NCI-H1417 treated with DMSO at 0.1 percent for 48 hours (cell line): ENCODE data around the gene CCDC38.

Experiments
- DNase-seq: peaks from one replicate; lab custom pipeline; 2025; lab: John Stamatoyannopoulos, UW

Gene CCDC38

DNA sequence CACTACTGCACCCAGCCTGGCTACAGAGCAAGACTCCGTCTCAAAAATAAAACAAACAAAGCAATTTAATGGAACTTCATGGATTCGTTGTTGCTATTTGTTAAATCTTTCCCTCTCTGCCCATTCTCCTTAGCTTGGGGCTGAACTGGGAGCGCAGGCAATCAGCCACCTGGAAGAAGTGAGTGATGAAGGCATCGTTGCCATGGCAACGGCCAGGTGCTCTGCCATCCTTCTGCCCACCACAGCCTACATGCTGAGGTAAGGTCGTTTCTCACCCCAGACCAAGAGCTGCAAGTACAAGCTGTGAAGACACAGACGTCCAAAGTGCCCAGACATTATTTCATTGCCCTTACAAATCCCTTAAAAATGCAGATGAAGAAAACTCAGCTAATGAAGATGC, 19.8 kb upstream of the CCDC38 start:
- DNase-seq: no peak

DNA sequence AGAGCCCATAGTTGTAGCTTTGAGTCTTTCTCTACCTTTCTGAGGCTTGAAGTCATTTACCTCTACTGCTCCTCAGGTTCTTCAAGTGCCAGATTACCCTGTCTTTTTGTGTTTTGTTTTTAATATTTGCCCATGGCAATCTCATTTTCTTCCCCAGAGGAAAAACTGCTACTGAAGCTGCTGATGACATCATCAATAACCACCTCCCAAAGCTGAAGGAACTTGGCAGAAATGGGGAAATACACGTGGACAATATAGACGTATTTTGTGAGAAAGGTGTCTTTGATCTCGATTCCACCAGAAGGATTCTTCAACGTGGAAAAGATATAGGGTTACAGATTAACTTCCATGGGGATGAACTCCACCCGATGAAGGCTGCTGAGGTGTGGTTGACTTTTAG, 17.8 kb upstream of the CCDC38 start:
- DNase-seq: no peak

DNA sequence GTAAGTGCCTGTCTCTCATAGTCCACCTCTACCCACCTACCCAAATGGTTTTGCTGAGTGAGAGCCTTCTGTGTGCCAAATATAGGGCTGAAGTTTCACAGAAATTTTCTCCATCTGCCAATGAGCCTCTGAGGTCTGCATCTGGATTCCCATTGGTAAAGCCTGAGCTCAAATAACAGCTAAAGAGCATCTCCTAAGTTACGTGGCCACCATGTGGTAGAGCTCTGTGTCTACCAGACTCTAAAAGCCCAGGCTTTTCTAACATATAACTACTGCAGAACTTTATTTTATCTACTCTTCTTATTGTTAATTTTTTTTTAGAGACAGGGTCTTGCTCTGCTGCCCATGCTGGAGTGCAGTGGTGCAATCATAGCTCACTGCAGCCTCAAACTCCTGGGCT, 16.7 kb upstream of the CCDC38 start:
- no peak for DNase-seq

DNA sequence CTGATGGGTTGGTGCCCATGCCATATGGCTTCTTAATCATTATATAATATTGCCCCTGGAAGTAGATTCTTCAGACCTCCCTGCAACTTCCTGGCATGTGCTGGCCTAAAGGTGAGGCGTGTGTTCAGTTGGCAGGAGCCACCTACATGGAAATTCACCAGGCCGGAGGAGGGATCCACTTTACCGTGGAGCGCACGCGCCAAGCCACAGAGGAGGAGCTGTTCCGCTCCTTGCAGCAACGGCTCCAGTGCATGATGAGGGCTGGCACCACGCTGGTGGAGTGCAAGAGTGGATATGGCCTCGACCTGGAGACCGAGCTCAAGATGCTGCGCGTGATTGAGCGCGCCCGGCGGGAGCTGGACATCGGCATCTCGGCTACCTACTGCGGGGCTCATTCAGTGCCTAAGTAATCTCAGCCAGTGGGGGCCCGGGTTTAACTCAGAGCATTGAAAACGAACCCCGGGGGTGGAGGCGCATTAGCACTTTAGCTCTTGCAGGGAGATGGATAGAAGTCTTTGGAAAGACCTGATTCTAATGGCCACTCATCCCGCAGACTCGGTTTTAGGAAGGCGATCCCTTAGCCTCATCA, 14.2 kb upstream of the CCDC38 start:
- DNase-seq: no peak

DNA sequence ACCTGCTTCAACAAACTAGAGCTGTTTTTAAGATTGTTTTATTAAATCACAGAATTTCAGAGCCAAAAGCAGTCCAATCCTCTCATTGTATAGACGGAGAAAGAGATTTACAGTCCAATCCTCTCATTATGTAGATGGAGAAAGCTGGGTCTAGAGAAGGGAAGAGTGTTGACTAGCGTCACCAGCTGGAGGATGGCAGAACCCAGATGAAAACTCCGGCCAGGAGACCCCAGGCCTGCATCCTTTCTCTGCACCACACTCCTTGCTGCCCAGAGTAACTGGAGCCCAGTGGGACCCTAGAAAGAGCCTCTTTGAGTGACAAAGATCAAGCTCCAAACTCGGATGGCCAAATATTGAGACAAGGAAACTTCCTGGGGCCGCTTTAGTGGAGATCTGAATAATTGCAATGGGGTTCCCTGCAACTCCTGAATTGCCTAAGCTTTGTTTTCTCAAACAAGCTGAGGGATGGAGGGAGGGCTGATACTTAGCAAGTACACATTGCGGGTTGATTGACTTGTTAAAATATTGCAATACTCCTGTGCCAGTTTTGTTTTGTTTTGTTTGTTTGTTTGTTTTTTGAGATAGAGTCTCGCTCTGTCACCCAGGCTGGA, 13.2 kb upstream of the CCDC38 start:
- no peak for DNase-seq

DNA sequence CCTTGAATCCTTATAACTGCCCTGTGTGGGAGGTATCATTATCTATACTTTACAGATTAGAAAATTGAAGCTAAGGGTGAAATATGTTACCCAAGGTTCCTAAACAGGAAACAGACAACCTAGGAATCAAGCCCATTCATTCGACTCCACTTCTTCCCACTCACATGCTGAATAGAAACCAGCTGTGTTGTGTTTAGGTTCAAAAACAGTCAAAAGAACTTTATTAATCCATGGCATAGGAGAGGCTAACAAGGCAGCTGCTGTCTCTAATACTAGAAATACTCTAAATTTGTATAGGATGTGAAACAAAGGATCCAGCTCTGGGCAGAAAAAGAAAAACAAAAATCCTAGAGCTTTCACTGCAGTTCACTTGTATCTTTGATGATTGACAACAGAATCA, 10.6 kb upstream of the CCDC38 start:
- DNase-seq: no peak

DNA sequence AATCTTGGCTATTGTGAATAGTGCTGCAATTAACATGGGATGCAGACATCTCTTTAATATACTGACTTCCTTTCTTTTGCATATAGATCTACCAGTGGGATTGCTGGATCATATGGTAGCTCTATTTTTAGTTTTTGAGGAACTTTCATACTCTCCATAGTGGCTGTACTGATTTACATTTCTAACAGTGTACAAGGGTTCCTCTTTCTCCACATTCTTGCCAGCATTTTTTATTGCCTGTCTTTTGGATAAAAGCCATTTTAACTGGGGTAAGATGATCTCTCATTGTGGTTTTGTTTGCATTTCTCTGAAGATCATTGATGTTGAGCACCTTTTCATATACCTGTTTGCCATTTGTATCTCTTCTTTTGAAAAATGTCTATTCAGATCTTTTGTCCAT, 9.1 kb upstream of the CCDC38 start:
- DNase-seq: no peak

DNA sequence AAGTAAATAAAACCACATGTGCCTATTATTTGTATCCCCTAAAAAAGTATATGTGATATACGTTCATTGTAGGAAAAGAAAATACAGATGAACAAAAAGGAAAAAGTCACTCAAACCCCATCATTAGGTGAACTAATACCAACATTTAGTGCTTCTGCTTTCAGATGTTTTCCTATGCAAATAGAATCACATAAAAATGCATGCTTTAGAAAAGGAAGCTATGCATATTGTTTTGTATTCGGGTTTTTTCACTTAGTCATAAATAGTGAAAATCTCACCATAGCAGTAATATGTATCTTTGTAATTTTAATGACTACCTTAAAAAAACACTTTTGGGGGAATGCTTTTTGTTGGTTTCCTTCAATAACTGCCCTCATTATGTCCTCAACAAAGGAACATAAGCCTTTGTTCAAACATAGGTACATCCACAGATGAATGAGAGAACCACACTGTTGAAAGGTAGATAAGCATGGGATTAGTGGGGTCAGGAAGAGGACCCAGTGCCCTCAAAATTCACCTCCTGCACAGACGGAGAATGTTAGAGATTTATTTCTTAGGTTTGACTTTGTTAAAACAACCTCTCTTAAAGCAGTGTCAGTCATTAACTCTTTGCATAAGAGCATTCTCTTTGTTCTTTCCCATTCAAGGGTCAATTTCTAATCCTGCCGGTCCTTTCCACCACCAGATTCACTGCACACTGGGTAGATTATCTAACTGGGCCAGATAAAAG, 7.2 kb upstream of the CCDC38 start:
- no peak for DNase-seq

DNA sequence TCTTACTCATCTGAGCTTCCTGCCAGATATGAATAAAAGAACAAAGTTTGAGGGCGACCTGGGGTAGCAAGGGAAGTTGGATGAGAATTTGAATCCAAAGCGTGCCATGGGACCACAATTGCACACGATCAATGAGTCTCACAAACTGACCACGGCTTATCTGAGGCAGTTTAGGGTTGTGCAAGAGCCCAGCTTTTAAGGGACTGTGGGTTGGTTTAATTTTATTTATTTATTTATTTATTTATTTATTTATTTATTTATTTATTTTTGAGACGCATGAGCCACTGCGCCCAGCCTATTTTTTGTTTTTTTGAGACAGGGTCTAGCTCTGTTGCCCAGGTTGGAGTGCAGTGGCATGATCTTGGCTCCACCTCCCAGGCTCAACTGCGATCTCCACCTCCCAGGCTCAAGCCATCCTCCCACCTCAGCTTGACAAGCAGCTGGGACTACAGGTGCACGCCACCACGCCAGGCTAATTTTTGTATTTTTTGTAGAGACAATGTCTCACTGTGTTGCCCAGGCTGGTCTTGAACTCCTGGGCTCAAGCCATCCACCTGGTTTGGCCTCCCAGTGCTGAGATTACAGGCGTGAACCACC, 1.8 kb upstream of the CCDC38 start:
- DNase-seq: no peak

DNA sequence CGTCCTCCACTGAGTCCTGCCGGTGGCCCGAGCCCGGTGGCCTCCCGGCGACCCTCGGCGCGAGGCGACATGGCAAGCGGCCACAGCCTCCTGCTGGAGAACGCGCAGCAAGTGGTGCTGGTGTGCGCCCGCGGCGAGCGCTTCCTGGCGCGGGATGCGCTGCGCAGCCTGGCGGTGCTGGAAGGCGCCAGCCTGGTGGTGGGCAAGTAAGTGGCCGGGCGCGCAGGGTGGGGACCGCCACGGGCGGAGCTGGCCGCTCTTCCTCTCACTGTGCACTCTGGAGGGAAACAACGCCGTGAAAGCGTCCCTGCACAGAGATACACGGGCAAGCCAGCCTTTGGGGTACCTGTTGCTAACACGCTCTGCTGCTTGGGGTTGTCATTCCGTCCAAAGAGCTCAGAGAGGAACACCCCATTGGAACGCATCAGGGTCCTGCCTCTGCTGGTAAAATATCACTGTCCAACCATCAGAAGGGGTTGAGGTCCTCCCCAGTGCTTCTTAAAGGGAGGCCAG, 972 bp upstream of the CCDC38 start, which contains the start of gene AMDHD1:
AMDHD1 (plus strand) TSS at position 2 of the 513 bp plus-strand sequence; CDS start at position 70, 68 bp downstream.
- no peak for DNase-seq

DNA sequence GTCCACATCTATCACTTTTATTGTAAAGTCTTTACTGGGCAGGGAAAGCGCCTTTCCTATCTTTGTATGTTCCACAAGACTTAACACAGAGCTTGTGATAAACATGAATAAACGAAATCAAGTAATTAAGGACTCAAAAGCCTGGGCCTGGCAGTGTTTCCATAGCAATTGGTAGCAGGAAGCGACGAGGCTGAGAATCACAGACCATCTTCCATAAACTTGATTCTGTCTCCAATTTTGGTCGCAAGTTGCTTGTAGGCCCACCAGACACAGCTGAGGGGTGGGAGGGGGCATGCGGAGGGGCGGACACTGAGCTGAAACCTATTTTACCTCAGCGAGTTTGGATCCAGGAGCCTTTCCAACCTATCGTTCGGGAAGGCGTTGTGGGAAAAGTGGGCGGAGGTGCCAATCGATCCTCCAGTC, 302 bp downstream of the CCDC38 start:
- no peak for DNase-seq

DNA sequence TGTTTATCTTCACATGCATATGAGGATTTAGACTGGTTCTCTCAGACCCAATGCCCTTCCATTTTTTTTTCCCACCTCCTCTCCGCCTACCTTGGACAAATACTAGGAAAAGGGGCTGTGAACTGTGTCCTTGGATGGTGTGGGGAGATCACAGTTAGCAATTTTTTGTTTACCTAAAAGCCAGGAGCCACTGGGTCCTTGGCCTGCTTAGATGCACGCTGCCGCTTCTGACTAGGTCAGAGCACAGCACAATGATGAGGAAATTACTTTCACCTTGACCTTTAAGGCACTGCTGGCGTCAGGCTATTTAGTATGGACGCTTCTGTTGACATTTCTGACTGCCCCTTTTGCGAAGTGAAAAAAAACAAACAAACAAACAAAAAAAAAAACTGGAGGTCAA, 1.9 kb downstream of the CCDC38 start:
- no peak for DNase-seq

DNA sequence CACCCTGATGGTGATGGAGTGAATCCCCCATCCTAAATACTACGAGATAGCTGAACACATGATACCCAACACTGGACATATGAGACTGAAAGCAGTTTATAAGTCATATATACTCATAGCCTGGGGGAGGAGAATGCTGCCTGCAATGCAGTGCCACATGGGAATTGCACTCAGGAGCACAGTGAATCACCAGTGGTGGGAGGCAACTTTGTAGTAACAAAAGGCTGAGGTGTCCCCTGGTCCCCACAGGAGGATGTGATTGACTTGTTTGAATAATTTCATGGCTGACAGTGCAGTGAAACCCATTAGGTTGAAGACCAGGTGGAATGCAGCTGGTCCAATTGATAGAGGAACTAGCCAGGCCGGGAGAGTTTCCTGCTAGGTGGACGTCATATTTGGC, 20.2 kb downstream of the CCDC38 start:
- DNase-seq: no peak

DNA sequence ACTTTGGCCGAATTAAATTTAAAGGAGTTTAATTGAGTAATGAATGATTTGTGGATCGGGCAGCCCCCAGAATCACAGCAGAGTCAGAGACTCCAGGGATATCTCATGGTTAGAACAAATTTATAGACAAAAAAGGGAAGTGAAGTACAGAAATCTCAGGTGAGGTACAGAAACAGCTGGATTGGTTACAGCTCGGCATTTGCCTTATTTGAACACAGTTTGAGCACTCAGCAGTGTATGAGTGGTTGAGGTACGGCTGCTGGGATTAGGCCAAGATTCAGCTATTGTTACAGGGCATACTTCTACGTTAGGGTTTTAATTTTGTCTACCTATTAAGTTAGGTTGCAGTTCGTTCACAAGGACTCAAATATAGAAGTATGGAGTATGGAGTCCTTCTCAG, 23.3 kb downstream of the CCDC38 start:
- DNase-seq: no peak

DNA sequence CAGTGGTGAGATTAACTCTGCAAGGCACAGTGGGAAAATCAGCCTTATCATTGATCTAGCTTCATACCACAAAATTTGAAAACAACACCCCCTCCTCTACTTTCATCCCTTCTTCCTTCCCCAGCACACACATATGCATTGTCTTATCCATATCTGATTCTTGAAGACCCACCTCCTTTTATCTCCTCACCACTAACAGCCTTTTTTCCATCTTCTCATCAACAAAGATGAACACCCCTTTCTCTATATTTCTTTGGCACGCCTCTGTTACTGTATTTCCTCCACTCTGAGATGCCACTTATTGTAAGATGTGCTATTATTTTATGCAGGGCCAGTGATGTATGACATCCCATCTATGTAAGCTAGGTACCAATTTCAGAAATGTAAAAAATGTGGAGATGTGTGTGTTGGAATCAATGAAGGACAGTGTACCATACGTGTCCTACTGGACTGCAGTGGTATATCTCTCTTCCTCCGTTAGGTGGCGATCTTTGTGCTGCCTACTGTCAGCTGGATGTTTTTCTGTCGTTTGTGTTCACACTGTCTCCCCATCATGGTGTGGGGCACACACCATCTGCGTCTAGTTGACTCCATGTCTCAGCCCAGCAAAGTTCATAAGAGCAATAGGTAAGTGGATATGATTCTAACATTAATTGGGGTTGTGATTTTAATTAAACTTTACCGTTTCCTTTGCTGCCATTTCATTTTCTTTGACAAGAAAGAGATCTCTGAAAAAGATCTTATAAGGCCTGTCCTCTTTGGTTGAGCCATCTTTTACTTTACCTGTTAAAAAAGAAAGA, 24.0 kb downstream of the CCDC38 start:
- peak; percentile 42 for DNase-seq

DNA sequence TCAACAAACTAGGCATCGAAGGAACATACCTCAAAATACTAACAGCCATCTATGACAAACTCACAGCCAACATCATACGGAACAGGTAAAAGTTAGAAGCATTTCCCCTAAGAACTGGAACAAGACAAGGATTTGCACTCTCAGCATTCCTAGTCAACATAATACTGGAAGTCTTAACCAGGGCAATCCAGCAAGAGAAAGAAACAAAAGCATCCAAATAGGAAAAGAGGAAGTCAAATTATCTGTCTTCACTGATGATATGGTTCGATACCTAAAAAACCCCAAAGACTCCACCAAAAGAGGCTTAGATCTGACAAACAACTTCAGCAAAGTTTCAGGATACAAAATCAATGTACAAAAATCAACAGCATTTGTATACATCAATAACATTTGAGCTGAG, 32.5 kb downstream of the CCDC38 start:
- DNase-seq: no peak

DNA sequence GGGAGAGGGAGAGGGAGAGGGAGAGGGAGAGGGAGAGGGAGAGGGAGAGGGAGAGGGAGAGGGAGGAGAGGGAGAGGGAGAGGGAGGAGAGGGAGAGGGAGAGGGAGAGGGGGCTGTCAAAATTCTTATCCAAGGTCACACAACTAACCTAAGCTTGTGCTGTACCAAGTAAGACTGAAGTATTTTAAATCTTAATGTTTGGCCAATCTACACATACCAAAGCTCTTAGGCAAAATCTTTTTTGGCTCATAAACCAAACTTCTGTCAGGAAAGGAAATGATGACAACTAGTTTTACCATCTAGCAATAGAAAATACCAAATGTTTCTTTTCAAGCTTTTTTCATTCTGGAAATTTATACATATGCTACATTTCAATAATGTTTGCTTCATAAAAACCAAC, 33.8 kb downstream of the CCDC38 start:
- DNase-seq: no peak

DNA sequence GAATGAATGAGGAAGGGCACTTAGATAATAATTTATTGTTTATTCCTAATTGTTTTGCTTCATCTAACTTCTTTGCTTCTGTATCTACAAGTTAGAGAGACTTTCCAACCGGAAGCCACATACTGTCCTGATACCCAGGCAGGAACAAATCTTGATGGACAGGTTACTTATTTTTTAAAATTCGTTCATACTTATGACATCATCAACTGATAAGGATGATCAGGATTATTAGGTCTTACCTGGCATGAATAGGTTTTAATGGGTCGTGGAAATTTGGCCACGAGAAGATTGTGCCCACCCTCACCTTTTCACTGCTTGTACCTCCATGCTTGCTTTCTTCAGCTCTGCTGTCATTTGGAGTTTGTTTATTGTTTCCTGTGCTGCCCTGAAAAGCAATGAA, 44.3 kb downstream of the CCDC38 start:
- no peak for DNase-seq

DNA sequence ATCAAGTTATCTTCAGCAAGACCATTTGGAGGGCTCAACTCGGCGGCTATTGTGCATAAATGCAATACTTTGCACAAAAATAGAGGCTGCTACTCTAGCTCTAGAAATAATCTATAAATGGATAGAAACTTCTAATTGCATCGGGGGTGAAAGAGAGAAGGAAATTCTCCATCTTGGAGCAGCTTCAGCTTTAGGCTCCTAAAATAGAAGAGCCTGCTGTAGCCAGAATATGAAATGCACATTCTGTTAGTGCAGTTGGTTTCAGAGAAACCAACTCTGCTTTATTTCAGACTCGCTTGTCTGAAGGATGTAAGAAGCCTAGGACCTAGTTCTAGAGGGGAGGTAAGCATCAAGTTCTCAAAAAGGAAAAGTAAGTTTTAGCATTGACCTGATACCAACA, 45.6 kb downstream of the CCDC38 start:
- DNase-seq: no peak

DNA sequence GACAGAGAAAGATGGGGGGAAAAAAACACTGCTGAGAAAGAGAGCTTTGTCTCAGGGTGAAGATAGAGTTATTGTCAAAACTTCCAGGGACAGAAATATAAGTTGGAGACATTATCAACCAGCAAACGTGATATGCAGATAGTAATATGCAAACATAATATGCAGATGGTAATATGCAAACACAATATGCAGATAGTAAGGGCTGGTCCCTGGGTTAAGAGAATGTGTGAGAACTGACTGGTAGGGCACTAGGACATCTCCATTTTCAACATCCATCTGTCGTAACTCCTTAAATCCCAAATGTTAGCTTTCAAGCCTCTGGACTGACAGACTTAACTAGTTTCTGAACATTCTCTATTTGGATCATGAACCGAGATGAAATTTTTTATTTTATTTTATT, 51.5 kb downstream of the CCDC38 start:
- DNase-seq: no peak

DNA sequence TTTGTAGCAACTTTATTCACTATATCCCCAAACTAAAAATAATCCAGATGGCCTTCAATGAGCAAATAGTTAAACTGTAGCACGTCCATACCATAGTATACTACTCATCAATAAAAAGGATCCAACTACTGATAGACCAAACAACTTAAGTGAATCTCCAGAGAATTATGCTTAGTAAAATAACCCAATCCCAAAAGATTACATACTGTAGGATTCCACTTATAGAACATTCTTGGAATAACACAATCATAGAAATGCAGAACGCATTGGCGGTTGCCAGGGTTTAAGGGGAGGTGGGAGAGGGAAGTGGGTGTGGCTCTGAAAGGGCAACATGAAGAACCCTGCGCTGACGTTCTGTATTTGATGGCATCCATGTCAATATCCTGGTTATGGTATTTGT, 55.1 kb downstream of the CCDC38 start:
- DNase-seq: no peak

DNA sequence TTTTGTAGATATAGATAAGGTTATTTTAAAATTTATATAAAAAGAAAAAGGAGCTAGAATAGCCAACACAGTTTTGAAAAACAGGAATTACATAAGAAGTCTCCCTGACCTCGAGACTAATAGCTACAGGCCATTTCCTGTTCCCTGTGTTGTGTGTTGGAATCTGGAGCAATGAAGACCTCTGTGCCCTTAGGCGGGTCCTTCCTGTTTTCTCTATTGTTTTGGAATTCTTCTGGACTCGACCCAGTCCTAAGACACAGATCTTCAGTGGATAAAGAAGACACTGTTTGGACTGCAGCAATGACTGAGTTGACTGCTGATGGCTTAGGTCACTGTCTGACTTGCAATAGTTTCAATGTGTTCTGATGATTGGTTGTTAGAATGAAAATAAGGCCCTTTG, 57.4 kb downstream of the CCDC38 start:
- DNase-seq: no peak
